Measurements from ENCODE around the gene PLEKHH1. TPM values are rescaled to one million over a fixed set of nuclear protein-coding genes. Genes with fewer than 3 reads are reported as not detected.
A peak's percentile ranks its signal among the peaks of the same experiment; 100 is the strongest.

PLEKHH1 gene
- total RNA-seq, 2 donors from 2014 or later = 0.17 to 4.9 TPM

DNA sequence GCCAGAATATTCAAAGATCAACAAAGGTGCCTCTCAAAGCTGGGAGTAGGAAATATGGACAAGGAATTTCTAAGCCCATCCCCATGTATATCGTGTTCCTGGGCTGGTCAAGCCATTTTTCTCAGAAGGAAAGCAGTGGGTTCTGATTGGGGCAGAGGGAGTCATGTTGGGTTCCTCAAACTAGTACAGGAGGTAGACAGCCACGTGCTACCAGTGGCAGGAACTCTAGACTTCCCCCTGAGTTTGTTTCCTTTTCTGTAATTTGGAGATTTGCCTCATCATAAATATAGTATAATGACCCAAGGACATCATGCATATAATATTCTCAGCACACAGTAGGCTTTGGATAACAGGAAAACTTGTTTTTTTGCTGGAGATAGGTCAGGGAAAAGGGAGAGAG lies 16.4 kb upstream of the PLEKHH1 start:
- H3K27me3 Mint-ChIP-seq = no peaks in the 10 kb centered on the region
- H3K4me1 Mint-ChIP-seq = no peaks in the 10 kb centered on the region
- H3K27ac Mint-ChIP-seq = no peak overlapping the region
- no peaks in the 10 kb centered on the region for H3K9me3 Mint-ChIP-seq
- peak overlapping the region; percentile 66 for H3K4me3 Mint-ChIP-seq
- ATAC-seq (replicated peaks) = no peak
- H3K36me3 Mint-ChIP-seq (ENCODE audit: low read depth) = no peaks in the 10 kb centered on the region

DNA sequence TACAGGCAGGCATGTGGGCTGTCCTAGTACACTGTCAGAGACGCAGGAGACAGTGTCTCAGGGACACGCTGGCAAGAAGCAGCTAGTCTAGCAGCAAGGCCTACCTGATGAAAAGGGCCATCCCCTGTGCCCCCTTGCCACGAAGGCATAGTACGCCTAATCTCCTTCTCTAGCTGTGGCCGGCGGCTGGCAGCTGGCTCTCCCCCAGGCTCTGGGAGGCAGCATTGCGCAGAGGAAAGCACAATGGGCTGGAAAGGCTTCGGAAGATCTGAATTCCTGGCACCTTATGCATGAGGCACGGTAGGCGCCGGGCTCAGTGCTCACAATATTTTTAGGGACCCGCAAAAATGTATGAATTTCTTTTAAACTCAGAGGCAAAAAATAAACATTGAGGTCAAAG lies 16.0 kb upstream of the PLEKHH1 start:
- Mint-ChIP-seq H3K27ac (no peak overlapping the region), H3K9me3 (no peaks in the 10 kb centered on the region), H3K4me3 (no peak overlapping the region), H3K4me1 (no peaks in the 10 kb centered on the region), H3K36me3 (ENCODE audit: low read depth) (no peaks in the 10 kb centered on the region), H3K27me3 (no peaks in the 10 kb centered on the region)
- no peak for ATAC-seq (replicated peaks)

DNA sequence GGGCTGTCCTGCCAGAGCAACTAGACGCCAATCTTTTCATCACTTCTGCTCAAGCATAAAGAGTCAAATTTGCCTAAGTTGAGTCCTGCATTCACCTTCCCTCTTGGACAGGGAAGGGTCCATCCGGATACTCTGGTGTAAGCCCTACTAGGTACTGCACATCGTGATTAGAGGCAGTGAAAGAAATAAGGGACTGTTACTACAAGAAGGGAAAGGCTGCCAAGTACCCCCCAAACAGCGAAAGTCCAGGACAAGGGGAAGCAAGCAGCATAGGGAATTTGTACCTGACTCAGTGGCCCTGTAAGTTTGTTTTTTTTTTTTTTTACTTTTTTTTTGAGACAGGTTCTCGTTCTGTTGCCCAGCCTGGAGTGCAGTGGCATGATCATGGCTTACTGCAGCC lies 13.7 kb upstream of the PLEKHH1 start:
- H3K9me3 Mint-ChIP-seq = no peaks in the 10 kb centered on the region
- H3K27ac Mint-ChIP-seq = no peak overlapping the region
- H3K4me3 Mint-ChIP-seq = no peak overlapping the region
- ATAC-seq (replicated peaks) = no peak
- peaks cover 4% of the 10 kb centered on the region for H3K27me3 Mint-ChIP-seq
- H3K36me3 Mint-ChIP-seq (ENCODE audit: low read depth) = no peaks in the 10 kb centered on the region
- H3K4me1 Mint-ChIP-seq = no peaks in the 10 kb centered on the region

DNA sequence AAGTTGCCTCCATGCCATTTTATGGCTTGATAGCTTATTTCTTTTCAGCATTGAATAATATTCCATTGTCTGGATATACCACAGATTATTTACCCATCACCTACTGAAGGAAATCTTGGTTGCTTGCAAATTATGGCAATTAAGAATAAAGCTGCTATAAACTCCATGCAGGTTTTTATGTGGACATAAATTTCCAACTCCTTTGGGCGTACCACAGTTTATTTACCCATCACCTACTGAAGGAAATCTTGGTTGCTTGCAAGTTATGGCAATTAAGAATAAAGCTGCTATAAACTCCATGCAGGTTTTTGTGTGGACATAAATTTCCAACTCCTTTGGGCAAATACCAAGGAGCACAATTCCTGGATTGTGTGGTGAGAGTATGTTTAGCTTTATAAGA lies 12.6 kb upstream of the PLEKHH1 start:
- Mint-ChIP-seq H3K36me3 (ENCODE audit: low read depth) (no peaks in the 10 kb centered on the region), H3K4me1 (no peaks in the 10 kb centered on the region), H3K9me3 (no peaks in the 10 kb centered on the region), H3K4me3 (no peak overlapping the region), H3K27ac (no peak overlapping the region), H3K27me3 (peaks cover 7% of the 10 kb centered on the region)
- no peak for ATAC-seq (replicated peaks)

DNA sequence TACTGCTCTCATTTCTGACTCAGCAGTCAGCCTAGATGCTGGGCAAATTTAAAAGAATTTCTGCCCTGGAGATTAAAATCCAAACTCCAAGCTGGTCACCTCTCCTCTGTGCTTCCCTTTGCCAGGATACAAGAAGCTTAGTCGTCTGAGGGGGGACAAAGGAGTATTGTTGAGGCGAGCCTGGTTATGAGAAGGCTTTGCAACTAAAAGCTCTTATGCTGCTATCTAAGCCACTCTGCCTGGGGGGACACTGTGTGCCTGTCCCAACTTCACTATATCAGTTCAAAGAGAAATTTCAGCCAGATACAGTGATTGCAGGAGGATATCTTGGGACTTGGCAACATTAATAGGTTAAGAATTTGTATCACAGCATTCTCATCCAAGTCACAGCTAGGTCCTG lies 10.8 kb upstream of the PLEKHH1 start:
- Mint-ChIP-seq H3K9me3 (no peaks in the 10 kb centered on the region), H3K36me3 (ENCODE audit: low read depth) (no peaks in the 10 kb centered on the region), H3K27me3 (peaks cover 17% of the 10 kb centered on the region), H3K4me3 (no peak overlapping the region), H3K4me1 (no peaks in the 10 kb centered on the region), H3K27ac (no peak overlapping the region)
- ATAC-seq (replicated peaks) = no peak

DNA sequence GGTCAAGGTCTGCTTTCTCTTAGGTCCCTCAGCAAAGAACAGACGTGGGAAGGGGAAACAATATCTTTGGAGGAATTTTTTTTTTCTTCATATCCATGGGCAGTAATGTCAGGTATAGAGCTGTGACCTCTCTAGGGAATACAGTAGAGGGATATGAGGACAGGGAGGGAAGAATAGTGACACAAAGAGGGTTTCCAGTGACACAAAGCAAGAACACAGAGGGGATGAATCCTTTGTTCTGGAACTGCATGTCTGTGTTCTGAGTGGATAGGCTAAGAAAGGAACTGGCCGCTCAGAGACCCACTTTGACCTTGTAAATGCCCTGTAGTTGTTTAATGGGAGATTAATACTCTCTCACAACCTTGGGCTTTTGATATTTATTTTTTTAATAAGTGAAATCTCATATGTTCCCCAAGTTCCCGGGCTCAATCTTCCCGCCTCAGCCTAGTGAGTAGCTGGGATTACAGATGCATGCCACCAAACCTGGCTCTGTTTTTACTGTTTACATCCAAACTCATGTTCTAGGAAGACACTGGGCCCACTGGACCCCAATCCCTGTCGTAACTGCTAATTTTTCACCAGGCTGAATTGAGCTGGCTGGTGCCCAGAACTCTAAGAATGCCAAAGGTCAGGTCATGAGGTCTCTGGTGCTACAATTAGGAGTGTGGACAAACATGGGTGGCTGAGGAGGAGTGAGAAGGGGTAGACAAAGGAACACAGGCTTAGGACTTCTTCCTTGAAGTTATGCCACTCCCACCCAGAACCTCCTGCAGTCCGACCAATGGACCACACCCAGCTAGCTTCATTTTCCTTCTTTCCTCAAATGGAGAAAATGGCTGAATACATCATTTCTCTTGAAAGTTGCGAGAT lies 9.1 kb upstream of the PLEKHH1 start:
- no peaks in the 10 kb centered on the region for H3K36me3 Mint-ChIP-seq (ENCODE audit: low read depth)
- no peaks in the 10 kb centered on the region for H3K4me1 Mint-ChIP-seq
- no peak overlapping the region for H3K4me3 Mint-ChIP-seq
- H3K9me3 Mint-ChIP-seq = no peaks in the 10 kb centered on the region
- ATAC-seq (replicated peaks) = no peak
- peaks cover 23% of the 10 kb centered on the region for H3K27me3 Mint-ChIP-seq
- no peak overlapping the region for H3K27ac Mint-ChIP-seq

DNA sequence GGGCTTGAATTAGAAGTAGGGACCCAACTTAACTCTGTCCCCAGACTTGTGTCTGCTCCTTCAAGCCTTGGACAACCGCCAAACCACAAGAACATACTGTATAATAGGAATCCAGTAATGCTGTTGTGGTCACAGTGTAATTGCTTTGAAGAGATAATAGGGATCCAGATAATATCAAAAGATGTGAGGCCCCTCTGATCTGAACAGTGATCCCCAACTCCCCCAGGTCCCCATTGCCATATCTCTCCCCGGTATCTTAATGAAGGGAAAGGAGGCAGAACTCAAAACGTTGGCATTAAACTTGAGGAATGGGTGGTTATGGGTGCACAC lies 8.5 kb upstream of the PLEKHH1 start:
- no peaks in the 10 kb centered on the region for H3K36me3 Mint-ChIP-seq (ENCODE audit: low read depth)
- ATAC-seq (replicated peaks) = no peak
- H3K4me1 Mint-ChIP-seq = no peaks in the 10 kb centered on the region
- H3K9me3 Mint-ChIP-seq = no peaks in the 10 kb centered on the region
- no peak overlapping the region for H3K27ac Mint-ChIP-seq
- peaks cover 24% of the 10 kb centered on the region for H3K27me3 Mint-ChIP-seq
- no peak overlapping the region for H3K4me3 Mint-ChIP-seq

DNA sequence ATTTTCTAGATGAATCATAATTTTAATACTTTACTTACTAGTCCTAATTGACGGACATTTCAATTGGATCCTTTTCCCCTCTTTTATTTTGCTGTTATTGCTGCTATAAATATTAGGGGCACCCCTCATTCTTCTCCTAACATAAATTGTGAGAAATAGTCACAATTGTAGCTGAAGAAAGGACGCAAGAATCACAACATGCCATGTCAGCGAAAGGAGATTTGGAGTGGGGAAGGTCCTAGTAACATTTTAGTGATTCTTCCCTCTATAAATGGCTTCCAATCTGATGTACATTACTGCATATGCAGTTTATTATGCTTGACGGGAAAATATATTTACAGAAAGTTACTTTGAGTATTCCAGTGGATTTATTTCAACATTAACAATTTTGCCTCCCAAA lies 7.7 kb upstream of the PLEKHH1 start:
- Mint-ChIP-seq H3K36me3 (ENCODE audit: low read depth) (no peaks in the 10 kb centered on the region), H3K27ac (no peak overlapping the region), H3K27me3 (peaks cover 24% of the 10 kb centered on the region), H3K9me3 (no peaks in the 10 kb centered on the region), H3K4me3 (no peak overlapping the region), H3K4me1 (no peaks in the 10 kb centered on the region)
- no peak for ATAC-seq (replicated peaks)

DNA sequence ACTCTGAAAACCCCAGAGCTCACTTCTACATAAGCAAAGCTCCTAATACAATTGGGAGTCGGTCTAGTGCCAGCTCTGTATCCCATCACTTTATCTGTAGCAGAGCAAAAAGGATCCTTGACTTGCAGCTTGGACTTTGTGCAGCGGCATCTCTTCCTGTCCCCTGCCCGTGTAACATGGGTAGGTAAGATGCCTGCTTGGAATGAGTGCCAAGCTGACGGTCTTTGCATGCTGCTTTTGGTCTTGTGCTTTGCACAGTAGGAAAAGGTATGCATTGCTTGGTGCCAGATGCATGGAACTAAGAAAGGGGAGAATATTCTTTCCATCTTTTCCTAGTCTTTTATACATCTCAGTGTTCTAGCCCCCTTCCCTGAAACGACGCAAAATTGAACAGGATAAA lies 6.9 kb upstream of the PLEKHH1 start:
- H3K4me1 Mint-ChIP-seq = no peaks in the 10 kb centered on the region
- H3K27ac Mint-ChIP-seq = no peak overlapping the region
- H3K27me3 Mint-ChIP-seq = peaks cover 24% of the 10 kb centered on the region
- no peaks in the 10 kb centered on the region for H3K9me3 Mint-ChIP-seq
- H3K36me3 Mint-ChIP-seq (ENCODE audit: low read depth) = no peaks in the 10 kb centered on the region
- no peak overlapping the region for H3K4me3 Mint-ChIP-seq
- ATAC-seq (replicated peaks) = no peak

DNA sequence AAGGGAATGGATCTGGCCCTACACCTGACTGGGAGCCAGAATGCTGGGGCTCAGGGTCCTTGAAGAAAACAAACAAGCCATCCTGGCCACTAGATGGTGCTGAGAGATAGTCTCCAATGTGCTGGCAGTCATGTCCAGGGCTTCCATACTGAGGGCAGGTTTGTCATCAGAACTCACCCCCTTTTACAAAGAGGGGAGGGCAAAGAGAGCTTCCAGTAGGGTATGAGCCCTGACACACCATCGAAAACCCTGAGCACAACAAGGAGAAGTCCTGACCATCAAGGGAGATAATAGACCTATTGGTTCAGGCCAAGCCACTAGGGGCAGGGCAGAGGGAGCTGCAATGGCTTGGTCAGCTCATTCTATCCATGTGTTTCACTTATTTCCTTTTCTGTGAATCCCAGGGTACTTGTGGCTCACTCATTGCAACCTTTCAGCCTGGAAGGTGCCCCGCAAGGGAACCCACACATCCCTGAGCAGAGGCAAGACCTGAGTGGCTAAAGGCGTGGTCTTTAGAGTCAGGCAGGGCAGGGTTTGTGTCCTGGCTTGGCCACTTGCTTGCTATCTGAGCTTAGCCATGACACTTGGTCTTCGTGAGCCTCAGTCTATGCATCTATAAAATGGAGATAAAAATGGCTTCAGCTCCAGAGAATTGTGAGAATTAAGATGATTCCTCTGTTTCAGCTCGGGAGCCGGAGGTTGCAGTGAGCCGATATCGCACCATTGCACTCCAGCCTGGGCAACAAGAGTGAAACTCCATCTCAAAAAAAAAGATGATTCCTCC lies 6.2 kb upstream of the PLEKHH1 start:
- no peak overlapping the region for H3K4me3 Mint-ChIP-seq
- H3K27me3 Mint-ChIP-seq = peaks cover 24% of the 10 kb centered on the region
- no peak overlapping the region for H3K27ac Mint-ChIP-seq
- no peaks in the 10 kb centered on the region for H3K4me1 Mint-ChIP-seq
- no peaks in the 10 kb centered on the region for H3K36me3 Mint-ChIP-seq (ENCODE audit: low read depth)
- H3K9me3 Mint-ChIP-seq = no peaks in the 10 kb centered on the region
- ATAC-seq (replicated peaks) = peak; percentile 83

DNA sequence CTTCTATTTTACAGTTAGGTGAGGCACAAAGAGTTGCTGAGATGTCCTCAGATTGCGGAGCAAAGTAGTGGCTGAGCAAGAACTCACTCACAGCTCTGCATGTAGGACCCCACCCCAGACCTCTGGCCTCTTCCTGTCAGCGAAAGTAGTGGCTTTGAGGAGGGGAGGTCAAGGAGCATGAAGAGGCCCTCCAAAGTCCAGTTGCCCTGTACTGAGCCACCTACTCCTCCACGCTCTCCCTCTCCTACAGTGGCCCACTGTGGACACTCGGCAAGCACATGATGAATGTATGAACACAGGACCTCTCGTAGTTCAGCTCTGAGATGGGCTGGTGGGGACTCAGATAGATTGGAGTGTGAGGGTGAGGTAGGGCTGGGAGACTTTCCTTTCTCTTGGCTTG lies 5.3 kb upstream of the PLEKHH1 start:
- Mint-ChIP-seq H3K27ac (no peak overlapping the region), H3K27me3 (peaks cover 24% of the 10 kb centered on the region), H3K9me3 (no peaks in the 10 kb centered on the region), H3K36me3 (ENCODE audit: low read depth) (no peaks in the 10 kb centered on the region), H3K4me1 (no peaks in the 10 kb centered on the region), H3K4me3 (no peak overlapping the region)
- ATAC-seq (replicated peaks) = no peak

DNA sequence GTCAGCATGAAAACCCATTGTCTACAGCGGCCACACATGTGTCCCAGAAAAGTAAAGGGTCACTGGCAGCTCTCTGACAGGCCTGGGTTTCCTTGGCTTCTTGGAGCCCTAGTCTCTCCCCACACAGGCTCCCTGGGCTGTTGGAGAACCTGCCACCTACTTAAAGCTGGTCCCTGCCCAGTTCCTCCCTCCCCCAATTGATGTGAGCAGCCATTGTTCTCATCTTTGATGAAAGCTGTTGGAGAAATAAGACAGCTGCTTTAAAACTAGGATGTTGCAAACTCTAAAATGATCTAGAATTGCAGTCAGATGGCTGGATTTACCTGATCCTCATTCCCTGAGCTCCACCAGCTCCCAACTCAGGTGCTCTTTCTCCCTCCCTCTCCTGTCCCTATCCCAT lies 4.8 kb upstream of the PLEKHH1 start:
- Mint-ChIP-seq H3K4me1 (no peaks in the 10 kb centered on the region), H3K27me3 (peaks cover 24% of the 10 kb centered on the region)

DNA sequence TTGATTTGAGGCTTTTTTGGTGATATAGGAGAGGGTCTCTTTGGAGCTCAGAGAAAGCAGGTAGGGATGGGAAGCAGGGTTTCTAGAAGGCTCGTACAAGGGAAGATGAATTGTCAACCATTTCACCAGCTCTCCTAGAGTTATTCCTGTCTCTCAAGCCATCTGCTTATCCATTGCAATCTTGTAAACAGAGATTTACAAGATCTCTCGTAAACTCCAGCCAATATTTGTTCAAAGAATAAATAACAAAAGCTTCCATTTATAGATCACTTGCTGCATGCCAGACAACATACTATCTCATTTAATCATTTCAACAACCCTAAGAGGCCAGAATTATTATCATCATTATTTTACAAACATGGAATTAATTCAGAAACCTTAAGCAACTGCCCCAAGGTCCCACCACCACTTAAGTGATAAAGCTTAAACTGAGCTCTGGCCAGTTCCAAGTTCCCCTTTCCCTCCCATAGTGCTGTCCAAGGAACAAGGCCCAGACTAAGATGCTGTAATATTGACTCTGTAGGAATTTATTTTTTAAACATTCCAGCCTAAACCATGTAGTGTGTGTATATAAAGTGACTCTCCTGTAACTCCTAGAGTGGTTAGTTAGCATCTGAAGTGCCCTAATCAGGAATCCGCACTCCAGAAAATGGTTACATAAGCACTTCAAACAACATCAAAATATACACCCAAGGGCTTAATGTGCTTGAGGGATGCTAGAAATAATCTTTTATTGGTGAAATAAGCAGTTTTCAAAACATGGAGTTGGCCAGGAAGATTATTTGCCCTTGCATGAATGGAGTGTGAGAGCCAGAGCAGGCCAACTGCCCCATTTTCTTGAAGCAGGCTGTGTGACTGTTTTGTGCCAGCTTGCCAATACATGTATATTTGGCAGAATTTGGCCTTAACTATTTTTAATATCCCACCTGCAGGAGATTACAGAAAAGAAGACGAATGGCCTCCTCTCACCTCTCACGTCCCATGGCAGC lies 2.8 kb upstream of the PLEKHH1 start:
- no peak overlapping the region for H3K27ac Mint-ChIP-seq
- H3K27me3 Mint-ChIP-seq = peaks cover 21% of the 10 kb centered on the region
- no peaks in the 10 kb centered on the region for H3K9me3 Mint-ChIP-seq
- H3K36me3 Mint-ChIP-seq (ENCODE audit: low read depth) = no peaks in the 10 kb centered on the region
- no peaks in the 10 kb centered on the region for H3K4me1 Mint-ChIP-seq
- H3K4me3 Mint-ChIP-seq = no peak overlapping the region
- no peak for ATAC-seq (replicated peaks)

More for the DNA sequence above, 4.8 kb upstream of the PLEKHH1 start:
- no peaks in the 10 kb centered on the region for H3K36me3 Mint-ChIP-seq (ENCODE audit: low read depth)
- H3K27ac Mint-ChIP-seq = no peak overlapping the region
- H3K9me3 Mint-ChIP-seq = no peaks in the 10 kb centered on the region
- no peak for ATAC-seq (replicated peaks)
- no peak overlapping the region for H3K4me3 Mint-ChIP-seq

DNA sequence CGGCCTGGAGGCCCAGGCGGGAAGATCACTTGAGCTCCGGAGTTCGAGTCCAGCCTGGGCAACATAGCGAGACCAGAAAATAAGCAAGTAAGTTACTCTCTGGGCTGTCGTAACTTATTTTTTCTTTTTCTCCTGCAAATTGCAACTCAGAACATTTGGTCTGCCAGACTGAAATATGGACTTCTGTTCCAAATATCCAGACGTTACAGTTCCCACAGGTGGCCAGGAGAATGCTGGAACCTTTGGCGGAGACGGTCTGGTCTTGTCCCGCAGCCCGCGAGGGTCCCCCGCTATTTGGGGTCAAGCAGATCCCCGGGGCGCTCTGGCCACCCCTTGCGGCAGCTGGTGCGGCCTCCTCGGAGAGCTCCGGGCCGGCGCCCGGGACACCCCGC lies 488 bp upstream of the PLEKHH1 start:
- no peak for ATAC-seq (replicated peaks)
- H3K27me3 Mint-ChIP-seq = peaks cover 15% of the 10 kb centered on the region
- peak overlapping the region; percentile 60 for H3K4me3 Mint-ChIP-seq
- H3K36me3 Mint-ChIP-seq (ENCODE audit: low read depth) = no peaks in the 10 kb centered on the region
- H3K9me3 Mint-ChIP-seq = no peaks in the 10 kb centered on the region
- H3K4me1 Mint-ChIP-seq = no peaks in the 10 kb centered on the region
- H3K27ac Mint-ChIP-seq = no peak overlapping the region
